ENCODE results near the gene PIGQ.

PIGQ gene

GRCh38 chr16:628321-629061, 58.7 kb downstream of the PIGQ start:
- DNase-seq (ENCODE audit: low read depth), result no peak

- DNase-seq (ENCODE audit: low read depth), result no peak
Measured at GRCh38 chr16:629185-629832, 59.5 kb downstream of the PIGQ start.

- DNase-seq (ENCODE audit: low read depth), result no peak
Measured at GRCh38 chr16:629833-630248, 60.1 kb downstream of the PIGQ start.

- no peak for DNase-seq (ENCODE audit: low read depth)
Measured at GRCh38 chr16:630249-630814, 60.6 kb downstream of the PIGQ start.

GRCh38 chr16:630815-631405, 61.1 kb downstream of the PIGQ start, which contains the start of gene WFIKKN1:
TSS of gene WFIKKN1 (plus strand) at chr16:630985. CDS start at chr16:631254, 269 bp downstream.
- DNase-seq (ENCODE audit: low read depth), result no peak

- no peak for DNase-seq (ENCODE audit: low read depth)
Measured at GRCh38 chr16:631808-632358, 62.1 kb downstream of the PIGQ start.

GRCh38 chr16:632486-633335, 62.9 kb downstream of the PIGQ start:
- no peak for DNase-seq (ENCODE audit: low read depth)

- DNase-seq (ENCODE audit: low read depth), result no peak
Measured at GRCh38 chr16:633336-634050, 63.7 kb downstream of the PIGQ start.
